Kidney (tissue), 14 donors: Measurements from ENCODE around the gene CTLA4. TPM values are rescaled to one million over a fixed set of nuclear protein-coding genes. Genes with fewer than 3 reads are reported as not detected.
A peak's percentile ranks its signal among the peaks of the same experiment; 100 is the strongest.

Experiments used
- DNase-seq, 5 donors: peaks; one replicate each; pipeline ENCODE4 v3.0.0-alpha.2; 2013 to 2020
- FAIRE-seq: peaks from 2 replicates; lab custom pipeline; 2012; peaks lifted over from hg19 to GRCh38; lab: Jason Lieb, UNC
- H3K27ac ChIP-seq, 2 donors: one replicate each; pipeline ENCODE4 v1.7.0; 2013; ENCODE audit warnings: low read depth in 2 of 2, low read length in 2 of 2, inconsistent platforms in 1 of 2
- H3K27me3 ChIP-seq: one replicate; pipeline ENCODE4 v1.7.1; 2013; ENCODE audit warnings: low read length, inconsistent platforms; ENCODE audit not compliant: control insufficient read depth, insufficient read depth
- H3K36me3 ChIP-seq, 3 donors: one replicate each; pipeline versions ENCODE4 v1.7.0 to v1.7.1; 2013; ENCODE audit warnings: low read length in 3 of 3, control low read depth in 1 of 3, inconsistent platforms in 1 of 3; ENCODE audit not compliant: insufficient read depth in 3 of 3, control insufficient read depth in 2 of 3
- H3K4me1 ChIP-seq, 3 donors: one replicate each; pipeline versions ENCODE4 v1.7.0 to v1.7.1; 2013; ENCODE audit warnings: low read length in 3 of 3, inconsistent platforms in 1 of 3, low read depth in 1 of 3; ENCODE audit not compliant: control insufficient read depth in 2 of 3, insufficient read depth in 2 of 3
- H3K4me3 ChIP-seq, 3 donors: one replicate each; pipeline versions ENCODE4 v1.7.0 to v1.8.1; 2013; ENCODE audit warnings: low read length in 3 of 3, control low read depth in 1 of 3, inconsistent platforms in 1 of 3
- H3K9ac ChIP-seq, 3 donors: one replicate each; pipeline versions ENCODE4 v1.7.0 to v1.7.1; 2013; ENCODE audit warnings: low read length in 3 of 3, control low read depth in 1 of 3, inconsistent platforms in 1 of 3
- H3K9me3 ChIP-seq, 3 donors: one replicate each; pipeline versions ENCODE4 v1.7.0 to v1.7.1; 2013; ENCODE audit warnings: low read length in 3 of 3, control low read depth in 1 of 3, inconsistent platforms in 1 of 3; ENCODE audit not compliant: control insufficient read depth in 2 of 3, insufficient read depth in 1 of 3
- CTCF ChIP-seq: IDR thresholded peaks from 3 replicates; pipeline ENCODE4 v1.5.1; 2012; ENCODE audit warnings: mild to moderate bottlenecking, moderate library complexity, borderline replicate concordance; ENCODE audit not compliant: insufficient read depth; ENCODE audit errors: extremely low read depth
- intact Hi-C: fragments of 100-400 bp; cut with DNase I; formaldehyde crosslinking; loops from one replicate; pipeline ENCODE4 v1.11.1; 2022
- polyA plus RNA-seq: library from polyadenylated mRNA; stranded (reverse); fragments of 350-450 nt; fragmentation: Illumina TruSeq; extraction: RNeasy Lipid Tissue Mini Kit (QIAGEN cat#74804); gene quantifications from one replicate; pipeline ENCODE4 v1.2.3, GENCODE V29; 2014; ENCODE audit warnings: low read depth, low replicate concordance; ENCODE audit not compliant: insufficient read depth
- total RNA-seq: library from RNA; stranded (reverse); fragmentation: NEBNext Ultra II Directional; extraction: Animal tissue kit (Norgen Biotek cat#: 25700); gene quantifications from one replicate; pipeline ENCODE4 v1.2.1, GENCODE V29; 2021
- donor health status: control.
- donor health status: control.
- donor health status: control.
- donor health status: control.
- donor health status: control.
- donor health status: DM: yes; HTN: yes; CAD: no.
- donor health status: Normal renal cell carcinoma (clear cell type).

Gene CTLA4
- total and polyA plus RNA-seq, 2 donors from 2014 or later: 0.22 to 2.0 TPM

GRCh38 chr2:203882551-203882950 lies 15.0 kb downstream of the CTLA4 start:
- DNase-seq: no peak
- H3K9ac ChIP-seq: no peak overlapping the region
- intact Hi-C loops: no loop called here
- no peak overlapping the region for H3K4me3 ChIP-seq
- H3K4me1 ChIP-seq: no peaks in the 10 kb centered on the region
- TF ChIP-seq CTCF: no peak
- H3K27ac ChIP-seq: no peak overlapping the region
- no peak for FAIRE-seq
- no peaks in the 10 kb centered on the region for H3K9me3 ChIP-seq
- no peaks in the 10 kb centered on the region for H3K36me3 ChIP-seq
- no peaks in the 10 kb centered on the region for H3K27me3 ChIP-seq

GRCh38 chr2:203886661-203887151 lies 19.1 kb downstream of the CTLA4 start:
- H3K9me3 ChIP-seq: no peaks in the 10 kb centered on the region
- no peaks in the 10 kb centered on the region for H3K36me3 ChIP-seq
- no peaks in the 10 kb centered on the region for H3K4me1 ChIP-seq
- H3K27me3 ChIP-seq: no peaks in the 10 kb centered on the region
- H3K27ac ChIP-seq: no peak overlapping the region
- FAIRE-seq (no peak), DNase-seq (no peak)
- no peak overlapping the region for H3K4me3 ChIP-seq
- no peak for TF ChIP-seq CTCF
- H3K9ac ChIP-seq: no peak overlapping the region
- intact Hi-C loops: no loop called here

- Histone ChIP-seq H3K4me1 (no peaks in the 10 kb centered on the region), H3K27me3 (no peaks in the 10 kb centered on the region), H3K9ac (no peak overlapping the region), H3K9me3 (no peaks in the 10 kb centered on the region), H3K27ac (no peak overlapping the region), H3K4me3 (no peak overlapping the region), H3K36me3 (no peaks in the 10 kb centered on the region)
- TF ChIP-seq CTCF: no peak
- intact Hi-C loops: no loop called here
- FAIRE-seq (no peak), DNase-seq (peak in 1 of 5 donors; percentile 14)
Observed at GRCh38 chr2:203887677-203888076, 20.1 kb downstream of the CTLA4 start.

- no peak overlapping the region for H3K4me3 ChIP-seq
- DNase-seq: no peak
- intact Hi-C loops: no loop called here
- no peaks in the 10 kb centered on the region for H3K4me1 ChIP-seq
- no peaks in the 10 kb centered on the region for H3K27me3 ChIP-seq
- no peaks in the 10 kb centered on the region for H3K9me3 ChIP-seq
- no peak for FAIRE-seq
- no peaks in the 10 kb centered on the region for H3K36me3 ChIP-seq
- no peak for TF ChIP-seq CTCF
- H3K9ac ChIP-seq: no peak overlapping the region
- H3K27ac ChIP-seq: no peak overlapping the region
Observed at GRCh38 chr2:203889542-203889941, 22.0 kb downstream of the CTLA4 start.
